Liver (tissue), 9 donors: ENCODE data around the gene TTC12. TPM values are rescaled to one million over a fixed set of nuclear protein-coding genes. Genes with fewer than 3 reads are reported as not detected.

ENCODE experiments used
- DNase-seq: peaks from one replicate; pipeline ENCODE4 v3.0.0-alpha.2; 2017; ENCODE audit warnings: low spot score
- H3K27ac ChIP-seq, 2 donors: one replicate each; pipeline ENCODE4 v1.7.0; 2013; ENCODE audit warnings: inconsistent platforms in 2 of 2, low read length in 2 of 2, control low read depth in 1 of 2, low read depth in 1 of 2, mild to moderate bottlenecking in 1 of 2
- H3K27me3 ChIP-seq, 4 donors: one replicate each; pipeline versions ENCODE4 v1.6.1 to v1.7.0; 2013; ENCODE audit warnings: low read length in 3 of 4, inconsistent platforms in 1 of 4, mild to moderate bottlenecking in 1 of 4, moderate library complexity in 1 of 4; ENCODE audit not compliant: control insufficient read depth in 4 of 4, insufficient read depth in 4 of 4
- H3K36me3 ChIP-seq, 4 donors: one replicate each; pipeline versions ENCODE4 v1.6.1 to v1.7.0; 2013; ENCODE audit warnings: low read length in 3 of 4, mild to moderate bottlenecking in 3 of 4, low read depth in 1 of 4, moderate library complexity in 1 of 4; ENCODE audit not compliant: control insufficient read depth in 4 of 4, insufficient read depth in 3 of 4
- H3K4me1 ChIP-seq, 4 donors: one replicate each; pipeline versions ENCODE4 v1.6.1 to v1.7.0; 2013; ENCODE audit warnings: low read length in 3 of 4, mild to moderate bottlenecking in 3 of 4, moderate library complexity in 1 of 4; ENCODE audit not compliant: control insufficient read depth in 4 of 4, insufficient read depth in 4 of 4
- H3K4me3 ChIP-seq, 3 donors: one replicate each; pipeline versions ENCODE4 v1.6.1 to v1.7.0; 2013; ENCODE audit warnings: low read length in 3 of 3, control low read depth in 1 of 3, low read depth in 1 of 3, mild to moderate bottlenecking in 1 of 3
- H3K9ac ChIP-seq, 2 donors: one replicate each; pipeline ENCODE4 v1.7.0; 2013; ENCODE audit warnings: low read length in 2 of 2, mild to moderate bottlenecking in 2 of 2, moderate library complexity in 2 of 2, control low read depth in 1 of 2, low read depth in 1 of 2
- H3K9me3 ChIP-seq, 4 donors: one replicate each; pipeline versions ENCODE4 v1.6.1 to v1.7.0; 2013; ENCODE audit warnings: low read length in 3 of 4; ENCODE audit not compliant: control insufficient read depth in 4 of 4
- ATF3 ChIP-seq: IDR thresholded peaks from 2 replicates; pipeline ENCODE4 v1.6.1; 2016; ENCODE audit warnings: antibody characterized with exemption
- CTCF ChIP-seq: fragments of 150-350 bp; IDR thresholded peaks from 2 replicates; pipeline ENCODE4 v1.5.1; 2017; ENCODE audit warnings: improper control_type of control experiment, low read depth, low read length; ENCODE audit not compliant: missing input control
- FOXA1 ChIP-seq: IDR thresholded peaks from 2 replicates; pipeline ENCODE4 v1.6.1; 2016; ENCODE audit warnings: antibody characterized with exemption
- FOXA2 ChIP-seq: IDR thresholded peaks from 2 replicates; pipeline ENCODE4 v1.6.1; 2016; ENCODE audit warnings: antibody characterized with exemption
- GABPA ChIP-seq, 2 donors: IDR thresholded peaks in 1 of 2; conservative IDR thresholded peaks in 1 of 2; 2 replicates each; pipeline ENCODE4 v1.6.1; 2016; ENCODE audit warnings: antibody characterized with exemption in 2 of 2, mild to moderate bottlenecking in 1 of 2, moderate library complexity in 1 of 2
- HNF4A ChIP-seq, 2 donors: conservative IDR thresholded peaks; 2 replicates each; pipeline ENCODE4 v1.6.1; 2016; ENCODE audit warnings: antibody characterized with exemption in 2 of 2, mild to moderate bottlenecking in 2 of 2
- HNF4G ChIP-seq: IDR thresholded peaks from 2 replicates; pipeline ENCODE4 v1.6.1; 2016; ENCODE audit warnings: antibody characterized with exemption
- MAX ChIP-seq: IDR thresholded peaks from 2 replicates; pipeline ENCODE4 v1.6.1; 2016; ENCODE audit warnings: antibody characterized with exemption
- RAD21 ChIP-seq, 2 donors: IDR thresholded peaks; 2 replicates each; pipeline ENCODE4 v1.6.1; 2016; ENCODE audit warnings: antibody characterized with exemption in 2 of 2, mild to moderate bottlenecking in 2 of 2
- RXRA ChIP-seq, 2 donors: IDR thresholded peaks; 2 replicates each; pipeline ENCODE4 v1.6.1; 2017 to 2018; ENCODE audit warnings: antibody characterized with exemption in 2 of 2, mild to moderate bottlenecking in 1 of 2
- SP1 ChIP-seq: IDR thresholded peaks from 2 replicates; pipeline ENCODE4 v1.6.1; 2018; ENCODE audit warnings: antibody characterized with exemption, mild to moderate bottlenecking
- TAF1 ChIP-seq: conservative IDR thresholded peaks from 2 replicates; pipeline ENCODE4 v1.6.1; 2016; ENCODE audit warnings: antibody characterized with exemption, mild to moderate bottlenecking
- YY1 ChIP-seq: IDR thresholded peaks from 2 replicates; pipeline ENCODE4 v1.6.1; 2016; ENCODE audit warnings: antibody characterized with exemption, mild to moderate bottlenecking
- WGBS: extraction: QIAGEN DNeasy Blood & Tissue Kit; methylation state at CpG from one replicate; pipeline ENCODE4 v1.1.7; 2013; 5-methylcytosine and 5-hydroxymethylcytosine counted together
- polyA plus RNA-seq, 2 donors: library from polyadenylated mRNA; stranded (reverse) in 1 of 2; unstranded in 1 of 2; fragments of 200-250 nt in 1 of 2; fragments of >200 nt in 1 of 2; fragmentation: Nextera tagmentation in 1 of 2; extraction: Ambion mirVana in 1 of 2; gene quantifications; one replicate each; pipeline versions ENCODE4 v1.2.1 to v1.2.3, GENCODE V29; 2013 to 2015
- total RNA-seq, 2 donors: library from RNA; depleted of rRNA; stranded (reverse); fragments of >200 nt; gene quantifications; one replicate each; pipeline ENCODE4 v1.2.3, GENCODE V29; 2014
- TF ChIP-seq, protein P1 (sequence below): IDR thresholded peaks from 2 replicates; pipeline ENCODE4 v1.6.1; 2016; ENCODE audit warnings: antibody characterized with exemption
- TF ChIP-seq, protein P2 (sequence below): IDR thresholded peaks from 2 replicates; pipeline ENCODE4 v1.6.1; 2016; ENCODE audit warnings: antibody characterized with exemption, mild to moderate bottlenecking
- donor health status: healthy.
- donor health status: healthy.
- donor health status: healthy.
- donor health status: healthy.
- donor health status: healthy.

The TTC12 gene
- total and polyA plus RNA-seq, 4 donors, result 2.8 to 9.0 (median 4.3) TPM

- H3K4me1 ChIP-seq, result no peaks in the 10 kb centered on the region
- WGBS, result 87% methylated on average over 3 of the region's 3 CpGs
- H3K36me3 ChIP-seq, result no peaks in the 10 kb centered on the region
- H3K27ac ChIP-seq, result no peak overlapping the region
- no peak overlapping the region for H3K9ac ChIP-seq
- no peak overlapping the region for H3K4me3 ChIP-seq
- peaks cover 0 to 6% (median 4%) of the 10 kb centered on the region in 4 donors for H3K27me3 ChIP-seq
- TF ChIP-seq RXRA (IDR thresholded peaks at IDR 0.05), result no peak
- no peak for TF ChIP-seq FOXA2
- TF ChIP-seq HNF4G, result no peak
- no peak for TF ChIP-seq TAF1
- TF ChIP-seq, protein P1, sequence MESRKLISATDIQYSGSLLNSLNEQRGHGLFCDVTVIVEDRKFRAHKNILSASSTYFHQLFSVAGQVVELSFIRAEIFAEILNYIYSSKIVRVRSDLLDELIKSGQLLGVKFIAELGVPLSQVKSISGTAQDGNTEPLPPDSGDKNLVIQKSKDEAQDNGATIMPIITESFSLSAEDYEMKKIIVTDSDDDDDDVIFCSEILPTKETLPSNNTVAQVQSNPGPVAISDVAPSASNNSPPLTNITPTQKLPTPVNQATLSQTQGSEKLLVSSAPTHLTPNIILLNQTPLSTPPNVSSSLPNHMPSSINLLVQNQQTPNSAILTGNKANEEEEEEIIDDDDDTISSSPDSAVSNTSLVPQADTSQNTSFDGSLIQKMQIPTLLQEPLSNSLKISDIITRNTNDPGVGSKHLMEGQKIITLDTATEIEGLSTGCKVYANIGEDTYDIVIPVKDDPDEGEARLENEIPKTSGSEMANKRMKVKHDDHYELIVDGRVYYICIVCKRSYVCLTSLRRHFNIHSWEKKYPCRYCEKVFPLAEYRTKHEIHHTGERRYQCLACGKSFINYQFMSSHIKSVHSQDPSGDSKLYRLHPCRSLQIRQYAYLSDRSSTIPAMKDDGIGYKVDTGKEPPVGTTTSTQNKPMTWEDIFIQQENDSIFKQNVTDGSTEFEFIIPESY, result no peak
- TF ChIP-seq FOXA1, result no peak
- TF ChIP-seq HNF4A (conservative IDR thresholded peaks at IDR 0.05), result no peak
- TF ChIP-seq SP1, result no peak
- no peak for TF ChIP-seq CTCF
- no peaks in the 10 kb centered on the region for H3K9me3 ChIP-seq
- DNase-seq, result no peak
Observed at GRCh38 chr11:113392236-113392921, 78.0 kb downstream of the TTC12 start.

DNA sequence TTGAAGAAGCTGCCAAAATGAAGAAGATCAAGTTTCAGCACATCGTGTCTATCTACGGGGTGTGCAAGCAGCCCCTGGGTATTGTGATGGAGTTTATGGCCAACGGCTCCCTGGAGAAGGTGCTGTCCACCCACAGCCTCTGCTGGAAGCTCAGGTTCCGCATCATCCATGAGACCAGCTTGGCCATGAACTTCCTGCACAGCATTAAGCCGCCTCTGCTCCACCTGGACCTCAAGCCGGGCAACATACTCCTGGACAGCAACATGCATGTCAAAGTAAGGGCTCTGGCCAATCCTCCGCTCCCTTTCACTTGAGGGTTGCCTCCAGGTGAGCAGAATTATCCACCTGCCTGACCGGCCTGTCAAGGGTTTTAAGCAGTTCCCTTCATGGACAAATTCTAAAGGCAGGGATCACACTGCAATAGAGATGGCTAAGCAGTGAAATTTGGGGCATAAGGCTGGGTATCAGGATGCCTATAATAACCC is 79.2 kb downstream of the TTC12 start:
- 84% methylated on average over 8 of the region's 8 CpGs for WGBS
- H3K4me3 ChIP-seq, result no peak overlapping the region

More for the DNA sequence above, 79.2 kb downstream of the TTC12 start:
- Histone ChIP-seq H3K27me3 (peaks cover 0 to 4% (median 2%) of the 10 kb centered on the region in 4 donors), H3K27ac (no peak overlapping the region), H3K9ac (no peak overlapping the region), H3K4me1 (no peaks in the 10 kb centered on the region), H3K36me3 (no peaks in the 10 kb centered on the region), H3K9me3 (no peaks in the 10 kb centered on the region)
- no peak for DNase-seq
- TF ChIP-seq GABPA (IDR thresholded peaks at IDR 0.05 in 1 of 2, conservative IDR thresholded peaks at IDR 0.05 in 1 of 2), result no peak
- TF ChIP-seq RAD21 (IDR thresholded peaks at IDR 0.05), result no peak
- no peak for TF ChIP-seq YY1
- TF ChIP-seq, protein P2, sequence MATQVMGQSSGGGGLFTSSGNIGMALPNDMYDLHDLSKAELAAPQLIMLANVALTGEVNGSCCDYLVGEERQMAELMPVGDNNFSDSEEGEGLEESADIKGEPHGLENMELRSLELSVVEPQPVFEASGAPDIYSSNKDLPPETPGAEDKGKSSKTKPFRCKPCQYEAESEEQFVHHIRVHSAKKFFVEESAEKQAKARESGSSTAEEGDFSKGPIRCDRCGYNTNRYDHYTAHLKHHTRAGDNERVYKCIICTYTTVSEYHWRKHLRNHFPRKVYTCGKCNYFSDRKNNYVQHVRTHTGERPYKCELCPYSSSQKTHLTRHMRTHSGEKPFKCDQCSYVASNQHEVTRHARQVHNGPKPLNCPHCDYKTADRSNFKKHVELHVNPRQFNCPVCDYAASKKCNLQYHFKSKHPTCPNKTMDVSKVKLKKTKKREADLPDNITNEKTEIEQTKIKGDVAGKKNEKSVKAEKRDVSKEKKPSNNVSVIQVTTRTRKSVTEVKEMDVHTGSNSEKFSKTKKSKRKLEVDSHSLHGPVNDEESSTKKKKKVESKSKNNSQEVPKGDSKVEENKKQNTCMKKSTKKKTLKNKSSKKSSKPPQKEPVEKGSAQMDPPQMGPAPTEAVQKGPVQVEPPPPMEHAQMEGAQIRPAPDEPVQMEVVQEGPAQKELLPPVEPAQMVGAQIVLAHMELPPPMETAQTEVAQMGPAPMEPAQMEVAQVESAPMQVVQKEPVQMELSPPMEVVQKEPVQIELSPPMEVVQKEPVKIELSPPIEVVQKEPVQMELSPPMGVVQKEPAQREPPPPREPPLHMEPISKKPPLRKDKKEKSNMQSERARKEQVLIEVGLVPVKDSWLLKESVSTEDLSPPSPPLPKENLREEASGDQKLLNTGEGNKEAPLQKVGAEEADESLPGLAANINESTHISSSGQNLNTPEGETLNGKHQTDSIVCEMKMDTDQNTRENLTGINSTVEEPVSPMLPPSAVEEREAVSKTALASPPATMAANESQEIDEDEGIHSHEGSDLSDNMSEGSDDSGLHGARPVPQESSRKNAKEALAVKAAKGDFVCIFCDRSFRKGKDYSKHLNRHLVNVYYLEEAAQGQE, result no peak
- no peak for TF ChIP-seq HNF4G
- TF ChIP-seq FOXA1, result no peak
- TF ChIP-seq CTCF, result no peak
- TF ChIP-seq MAX, result no peak
- no peak for TF ChIP-seq ATF3
